NCI-H748 treated with DMSO at 0.1 percent for 48 hours (cell line): ENCODE measurements around the gene CMIP.

Source experiments
- DNase-seq: peaks from one replicate; lab custom pipeline; 2025; lab: John Stamatoyannopoulos, UW

Gene CMIP

DNA sequence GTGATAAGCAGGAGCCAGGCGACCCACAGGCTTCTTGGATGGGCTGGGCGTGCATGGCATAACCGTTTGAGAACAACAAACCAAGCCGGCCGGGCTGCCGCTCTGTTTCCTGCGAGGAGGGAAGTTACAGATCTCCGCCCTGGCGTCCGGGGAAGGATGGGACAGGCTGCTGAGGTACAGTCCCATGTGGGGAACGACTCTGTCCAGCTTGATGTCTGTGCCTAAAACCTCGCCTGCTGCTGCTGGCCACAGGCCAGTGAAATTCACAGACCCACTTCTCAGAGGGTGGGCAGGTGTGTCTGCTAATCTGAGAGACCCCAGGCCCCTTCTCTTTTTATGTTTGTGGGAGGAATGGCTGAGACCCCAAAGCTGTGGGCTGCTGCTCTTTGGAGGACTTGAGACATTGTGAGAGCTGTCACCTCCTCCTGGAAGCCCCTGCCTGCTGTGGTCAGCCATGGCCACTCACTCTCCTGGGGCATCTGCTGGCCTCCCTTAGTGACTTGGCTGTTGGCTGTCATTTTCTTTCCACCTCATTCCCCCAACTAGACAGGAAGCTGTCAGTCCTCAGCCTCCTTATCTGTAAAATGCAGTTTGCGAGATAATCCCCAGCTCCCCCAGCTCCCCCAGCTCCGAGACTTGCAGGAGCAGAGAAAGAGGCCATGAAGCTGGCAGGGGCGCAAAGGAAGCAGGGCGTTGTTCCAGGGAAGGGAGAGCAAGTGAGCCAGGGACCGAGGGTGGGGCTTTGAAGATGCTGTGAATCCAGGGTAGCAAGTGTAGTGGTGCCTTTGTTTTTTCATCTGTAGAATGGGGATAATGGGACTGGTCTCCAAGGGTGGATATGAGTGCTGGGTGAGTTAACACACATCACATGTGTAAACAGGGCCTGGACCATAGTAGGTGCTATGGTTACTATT, 51.0 kb downstream of the CMIP start:
- DNase-seq = no peak

DNA sequence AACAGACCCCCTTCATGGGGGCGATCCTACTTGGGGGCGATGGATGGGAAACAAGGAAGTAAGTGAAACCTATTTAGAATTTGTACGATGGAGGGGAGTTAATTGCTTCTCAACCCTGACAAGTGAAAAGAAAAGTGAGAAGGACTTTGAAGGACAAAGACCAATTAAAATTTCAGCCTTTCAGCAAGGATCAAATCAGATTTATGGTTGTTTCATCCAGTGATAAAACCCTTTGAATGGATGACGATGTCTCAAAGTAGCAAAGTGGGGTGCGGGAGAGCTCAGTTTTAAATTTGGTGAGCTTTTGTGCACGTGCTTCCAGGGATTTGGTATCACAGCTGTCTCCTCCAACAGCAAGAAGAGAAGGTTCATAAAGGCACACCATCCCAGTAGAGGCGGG, 51.7 kb downstream of the CMIP start:
- no peak for DNase-seq

DNA sequence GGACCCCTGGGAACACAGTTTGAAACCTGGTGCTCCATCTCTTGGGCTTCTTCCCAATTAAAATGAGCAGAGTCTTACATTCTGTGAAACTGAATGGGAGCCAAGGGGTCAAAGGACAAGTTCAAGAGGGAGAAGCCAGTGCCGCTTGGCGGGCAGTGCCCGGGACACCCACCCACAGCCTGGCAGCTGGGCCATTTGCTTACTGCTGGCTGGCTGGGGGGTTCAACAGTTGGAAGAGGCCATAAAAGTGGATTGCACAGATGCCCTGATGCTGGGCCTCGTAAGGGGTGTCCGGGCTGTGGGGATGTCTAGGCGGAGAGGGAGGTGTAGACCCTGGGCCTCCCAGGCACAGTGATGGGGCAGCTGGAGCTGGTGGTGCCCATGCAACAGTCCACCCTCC, 52.1 kb downstream of the CMIP start:
- DNase-seq = no peak

DNA sequence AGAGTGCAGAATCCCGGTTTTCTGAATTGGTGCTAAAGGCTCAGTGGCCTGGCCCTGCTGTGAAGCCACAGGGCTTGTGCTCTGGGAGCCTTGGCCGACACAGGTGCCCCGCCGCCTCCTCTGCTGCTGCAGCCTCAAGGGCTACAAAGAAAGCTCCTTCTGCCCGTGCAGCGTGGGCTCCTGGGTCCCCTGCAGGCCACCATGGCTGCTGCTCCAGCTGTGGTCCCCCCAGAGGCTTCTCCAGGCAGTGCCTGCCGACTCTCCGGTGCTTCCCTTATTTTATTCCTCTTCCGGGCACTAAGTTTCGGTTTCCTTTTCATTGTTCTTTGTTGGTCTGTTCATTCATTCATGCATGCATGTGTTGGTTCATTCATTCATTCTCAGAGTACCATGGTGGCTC, 53.1 kb downstream of the CMIP start:
- DNase-seq = no peak

DNA sequence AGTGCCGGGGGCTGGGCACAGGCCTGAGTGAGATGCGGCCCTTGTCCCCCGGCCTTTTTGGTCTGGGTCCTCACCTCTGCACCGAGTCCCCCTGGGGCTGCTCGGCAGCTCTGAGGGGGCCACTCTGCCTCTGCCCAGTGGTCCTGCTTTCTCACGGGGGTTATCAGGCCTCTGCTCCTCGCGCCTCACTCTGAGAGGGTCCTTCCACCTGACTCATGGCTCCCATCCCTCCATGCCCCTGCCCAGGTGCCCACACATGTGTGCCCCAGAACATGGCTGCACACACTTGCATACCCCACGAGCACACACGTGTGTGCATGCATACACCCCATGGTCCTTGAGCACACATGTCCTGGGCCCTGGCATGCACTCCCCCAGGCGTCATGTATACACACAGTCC, 53.7 kb downstream of the CMIP start:
- no peak for DNase-seq

DNA sequence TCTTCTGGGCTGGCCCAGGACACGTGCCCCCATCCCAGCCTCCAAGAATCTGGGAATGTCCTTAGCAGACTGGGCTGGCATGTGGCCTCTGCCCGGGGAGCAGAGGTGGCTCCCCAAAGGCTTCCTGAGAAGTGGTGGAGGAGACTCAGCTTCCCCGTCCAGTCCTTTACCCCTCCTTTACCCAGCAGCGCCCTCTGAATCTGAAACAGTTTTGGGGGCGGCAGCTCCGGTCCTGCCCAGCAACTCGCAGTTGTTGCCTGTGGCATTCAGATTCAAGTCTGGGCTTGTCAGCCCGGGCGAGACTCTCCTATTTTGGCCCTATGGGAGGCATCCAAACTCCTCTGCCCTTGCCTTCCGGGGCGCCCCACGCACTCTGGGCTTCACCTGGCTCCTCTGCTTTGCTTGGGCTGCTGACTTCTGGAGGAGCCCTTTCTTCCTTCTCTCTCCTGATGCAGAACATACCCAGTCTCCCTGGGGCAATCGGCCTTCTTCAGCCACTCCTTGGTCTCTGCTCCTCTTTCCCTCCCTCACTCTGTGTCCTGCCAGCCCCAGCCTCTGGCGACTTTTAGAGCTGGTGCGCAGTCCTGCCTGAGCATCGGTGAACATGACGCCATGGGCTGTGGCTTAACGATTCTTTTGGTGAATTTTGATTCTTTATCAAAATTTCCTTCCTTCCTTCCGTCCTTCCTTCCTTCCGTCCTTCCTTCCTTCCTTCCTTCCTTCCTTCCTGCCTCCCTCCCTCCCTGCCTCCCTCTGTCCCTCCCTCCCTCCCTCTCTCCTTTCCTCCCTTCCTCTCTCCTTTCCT, 55.2 kb downstream of the CMIP start:
- no peak for DNase-seq

DNA sequence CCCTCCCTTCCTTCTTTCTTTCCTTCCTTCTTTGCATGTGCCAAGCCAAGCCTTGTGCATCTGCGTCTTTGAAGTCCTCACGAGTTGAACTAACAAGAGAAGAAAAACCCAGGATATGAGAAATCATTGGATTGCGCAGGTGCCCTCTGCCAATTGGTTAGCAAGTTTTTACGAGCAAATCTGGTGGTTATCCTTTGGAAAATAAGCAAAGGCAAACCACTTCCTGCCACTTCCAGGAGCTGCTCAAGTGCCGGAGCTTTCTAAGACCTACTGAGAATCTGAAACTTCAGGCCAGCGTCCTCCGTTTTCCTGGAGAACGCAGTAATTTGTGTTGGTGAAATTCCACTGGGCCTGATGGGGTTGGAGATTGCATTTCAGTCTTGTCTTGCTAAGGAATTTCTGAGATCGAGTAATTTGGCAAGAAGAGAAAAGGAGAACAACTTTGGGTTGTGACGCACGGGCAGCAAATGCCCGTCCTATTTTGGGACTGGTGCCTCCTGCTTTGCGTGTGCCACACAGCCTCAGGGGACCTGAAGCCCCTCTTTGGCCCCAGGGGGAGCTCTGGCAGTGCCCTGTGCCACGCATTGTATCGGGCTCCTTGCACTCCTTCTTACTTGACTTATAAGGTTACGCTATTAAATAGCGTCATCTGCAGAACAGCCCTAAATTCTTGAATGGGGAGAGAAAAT, 56.4 kb downstream of the CMIP start:
- DNase-seq = no peak

DNA sequence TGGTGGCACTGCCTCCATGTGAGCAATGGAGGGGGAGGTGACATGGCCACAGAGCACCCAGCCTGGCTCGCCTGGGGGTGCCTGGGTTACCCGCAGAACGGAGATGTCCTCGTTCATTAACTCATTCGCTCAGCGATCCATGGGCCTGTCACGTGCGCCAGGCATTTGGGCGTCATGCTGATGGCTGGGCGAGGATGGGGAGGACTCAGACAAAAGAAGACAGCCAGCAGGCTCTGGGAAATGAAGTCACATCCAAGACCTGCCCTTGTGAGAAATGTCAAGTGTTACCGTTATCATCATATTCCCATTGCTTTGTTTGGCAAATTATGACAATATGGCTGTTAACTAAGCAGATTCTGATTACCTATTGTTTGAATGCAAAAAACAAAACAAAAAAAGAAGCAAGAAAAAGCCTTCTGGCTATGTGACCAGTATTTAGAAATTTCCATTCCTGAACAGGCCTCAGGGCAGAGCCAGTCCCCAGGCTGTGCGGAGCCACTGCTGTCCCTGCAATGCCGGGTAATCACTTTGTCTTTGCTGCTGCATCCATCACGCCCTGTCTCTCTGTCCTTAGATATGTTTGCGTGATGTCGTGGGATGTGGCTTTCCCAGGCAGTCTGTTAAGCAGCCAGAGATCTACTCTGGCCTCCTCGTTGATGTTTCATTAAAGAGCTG, 57.9 kb downstream of the CMIP start:
- DNase-seq = no peak

DNA sequence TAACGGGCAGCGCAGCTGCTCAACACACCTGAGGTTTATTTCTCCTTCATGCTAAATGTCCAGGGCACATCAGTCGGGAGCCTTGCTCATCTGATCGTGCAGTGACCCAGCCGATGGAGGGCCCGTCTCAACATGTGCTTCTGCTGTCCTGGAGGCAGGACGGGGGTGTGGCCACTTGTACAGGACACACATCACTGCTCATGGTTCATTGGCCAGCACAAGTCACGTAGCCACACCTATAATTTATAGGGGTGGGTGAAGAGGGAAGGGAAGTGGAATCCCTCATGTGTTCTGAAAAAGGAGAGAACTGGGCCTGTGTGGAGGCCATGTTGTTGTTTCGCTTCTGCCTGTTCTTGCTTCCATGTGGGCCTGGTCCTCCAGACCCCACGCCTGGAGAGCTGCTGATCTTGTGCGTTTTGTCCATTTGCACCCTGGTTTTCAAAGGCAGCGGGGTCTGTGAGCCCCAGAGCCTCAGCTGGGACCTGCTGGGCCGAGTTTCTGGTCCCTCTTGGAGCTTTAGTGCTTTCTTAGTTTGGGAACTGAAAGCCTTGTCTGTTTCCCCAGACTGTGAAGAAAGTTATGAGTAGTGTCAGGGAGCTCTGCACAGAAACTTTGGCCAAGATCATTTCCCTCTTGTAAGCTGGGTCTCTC, 60.5 kb downstream of the CMIP start:
- no peak for DNase-seq

DNA sequence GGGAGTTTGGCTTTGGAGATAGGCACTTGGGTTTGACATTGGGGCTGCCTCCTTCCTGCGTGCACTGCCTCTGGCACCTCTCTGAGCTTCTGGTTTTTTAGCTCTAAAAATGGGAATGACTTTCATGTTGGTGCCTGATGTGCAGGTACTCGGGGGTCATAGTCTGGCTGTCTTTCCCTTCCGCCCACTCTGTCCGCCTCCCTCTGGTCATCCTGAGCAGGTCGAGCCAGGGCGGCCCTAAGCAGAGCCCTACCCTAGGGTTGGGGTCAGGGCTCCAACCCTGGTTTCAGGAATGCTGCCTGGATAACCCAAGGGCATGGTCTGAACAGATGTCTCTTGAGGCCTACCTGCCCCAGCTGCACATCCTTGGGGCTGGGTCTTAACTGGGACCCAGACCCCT, 64.8 kb downstream of the CMIP start:
- no peak for DNase-seq

DNA sequence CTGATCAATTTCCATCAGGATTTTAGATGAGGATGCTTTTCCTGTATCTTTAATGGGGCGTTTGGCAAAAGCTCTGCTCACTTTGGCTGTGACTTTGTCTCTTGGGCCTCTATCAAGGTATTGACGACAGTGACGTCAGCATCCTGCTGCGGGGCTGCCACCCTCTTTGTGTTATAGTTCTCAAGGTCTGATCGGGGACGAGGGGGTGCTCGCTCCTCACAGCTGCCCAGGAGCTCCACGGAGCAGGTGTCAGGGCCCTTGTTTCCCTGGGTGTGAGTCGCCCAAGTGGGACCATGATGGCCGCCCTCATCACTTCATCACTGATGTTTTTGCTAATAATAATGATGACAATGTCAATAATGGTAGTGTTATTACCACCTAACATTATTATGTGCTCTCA, 65.4 kb downstream of the CMIP start:
- no peak for DNase-seq

DNA sequence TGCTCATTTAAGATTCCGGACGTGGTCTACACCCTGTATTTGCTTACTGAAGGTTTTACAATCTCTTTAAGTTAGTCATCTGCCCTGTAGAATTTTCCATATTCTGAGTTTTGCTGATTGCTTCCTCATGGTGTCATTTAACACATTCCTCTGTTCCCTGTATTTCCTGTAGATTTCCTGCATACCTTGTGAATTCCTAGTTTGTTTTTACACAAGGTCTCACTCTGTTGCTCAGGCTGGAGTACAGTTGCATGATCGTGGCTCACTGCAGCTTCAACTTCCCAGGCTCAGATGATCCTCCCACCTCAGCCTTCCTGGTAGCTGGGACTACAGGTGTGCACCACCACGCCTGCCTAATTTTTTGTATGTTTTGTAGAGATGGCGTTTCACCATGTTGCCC, 66.8 kb downstream of the CMIP start:
- no peak for DNase-seq

DNA sequence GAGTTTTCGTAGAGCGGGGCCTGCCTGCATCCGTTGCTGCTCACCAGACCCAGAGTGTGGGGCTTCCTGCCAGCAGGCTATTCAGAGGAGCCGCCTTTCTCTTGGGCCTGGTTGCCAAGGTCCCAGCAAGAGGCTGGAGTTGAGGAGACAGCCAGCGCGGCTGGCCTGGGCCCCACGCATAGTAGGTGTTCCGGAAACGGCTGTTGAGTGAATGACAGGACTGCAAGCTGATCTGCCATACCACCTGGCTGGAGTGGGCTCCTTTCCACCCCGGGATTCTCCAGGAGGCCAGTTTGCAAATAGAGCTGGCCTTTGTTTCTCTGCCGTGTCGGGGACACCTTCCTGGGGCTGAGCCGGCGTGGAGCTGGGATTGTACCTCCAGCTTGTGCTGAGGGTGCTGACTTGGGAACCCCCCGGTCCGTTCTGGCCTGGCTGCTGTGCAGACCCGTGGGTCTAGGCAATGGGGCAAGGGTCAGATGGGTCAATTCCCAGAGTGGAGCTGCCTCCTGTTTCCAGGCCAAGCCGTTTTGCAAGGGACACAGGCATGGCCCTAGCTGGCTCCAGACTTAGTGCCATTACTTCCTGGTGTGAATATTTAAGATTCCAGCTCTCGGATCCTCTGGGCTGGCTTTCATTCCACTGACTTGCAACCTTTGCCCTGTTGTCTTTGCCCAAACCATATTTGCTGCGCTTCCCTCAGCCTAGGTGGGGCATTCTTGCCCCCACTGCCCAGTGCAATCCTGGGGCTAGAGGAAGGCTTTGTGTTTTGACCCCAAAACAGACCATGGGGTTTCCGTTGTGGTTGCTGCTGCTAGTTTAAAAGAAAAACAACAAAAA, 68.8 kb downstream of the CMIP start:
- DNase-seq = no peak

DNA sequence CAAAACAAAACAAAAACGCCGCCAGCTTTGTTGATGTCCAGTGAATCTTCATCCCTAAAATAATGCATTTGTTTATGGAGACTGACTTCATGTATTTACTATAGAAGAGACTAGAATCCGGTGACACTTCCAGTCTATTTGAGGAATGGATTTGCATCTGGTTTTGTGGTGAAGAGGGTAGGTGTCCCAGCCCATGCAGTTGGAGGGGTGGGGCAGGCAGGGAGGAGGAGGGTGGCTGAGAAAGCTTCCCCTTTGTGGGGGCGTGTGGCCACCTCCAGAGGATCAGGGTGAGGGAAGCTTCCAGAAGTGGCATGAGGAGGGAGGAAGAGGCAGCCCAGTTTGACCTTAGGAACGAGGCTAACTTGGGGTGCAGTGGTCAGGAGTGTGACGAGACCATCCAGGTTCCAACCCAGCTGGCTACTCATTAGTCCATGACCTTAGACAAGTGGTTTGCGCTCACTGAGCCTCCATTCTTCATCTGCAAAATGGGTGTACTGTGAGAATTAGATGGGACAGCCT, 69.5 kb downstream of the CMIP start:
- no peak for DNase-seq

DNA sequence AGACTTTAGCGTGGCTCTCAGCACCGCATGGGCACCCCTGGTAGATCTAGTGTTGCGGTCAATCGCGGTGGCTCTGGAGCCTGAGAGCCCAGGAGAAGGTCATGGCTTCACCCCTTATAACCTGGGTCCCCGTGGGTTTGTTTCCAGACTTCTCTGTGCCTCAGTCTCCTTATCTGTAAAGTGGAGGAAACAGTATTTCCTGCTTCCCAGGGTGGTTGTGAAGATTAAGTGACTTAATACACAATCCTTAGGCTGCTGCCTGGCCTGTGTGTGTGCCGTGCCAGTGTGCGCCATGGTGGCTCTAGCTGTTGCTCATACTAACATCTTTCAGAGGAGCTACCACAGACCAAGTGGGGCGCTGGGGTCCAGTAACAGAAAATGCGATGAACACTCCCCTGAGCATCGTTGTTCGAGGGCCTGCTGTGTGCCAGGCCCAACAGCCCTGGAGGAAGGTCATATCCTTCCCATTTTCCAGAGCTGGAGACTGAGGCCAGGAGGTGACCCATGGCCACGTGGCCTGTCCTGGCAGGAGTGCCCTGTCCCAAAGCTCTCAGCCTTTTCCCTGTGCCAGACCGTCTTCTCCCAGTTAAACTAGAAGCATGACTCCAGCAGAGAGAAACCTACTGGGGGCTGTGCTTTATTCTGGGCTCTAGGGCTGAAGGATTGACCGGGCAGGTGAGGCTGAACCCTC, 70.1 kb downstream of the CMIP start:
- DNase-seq = no peak

DNA sequence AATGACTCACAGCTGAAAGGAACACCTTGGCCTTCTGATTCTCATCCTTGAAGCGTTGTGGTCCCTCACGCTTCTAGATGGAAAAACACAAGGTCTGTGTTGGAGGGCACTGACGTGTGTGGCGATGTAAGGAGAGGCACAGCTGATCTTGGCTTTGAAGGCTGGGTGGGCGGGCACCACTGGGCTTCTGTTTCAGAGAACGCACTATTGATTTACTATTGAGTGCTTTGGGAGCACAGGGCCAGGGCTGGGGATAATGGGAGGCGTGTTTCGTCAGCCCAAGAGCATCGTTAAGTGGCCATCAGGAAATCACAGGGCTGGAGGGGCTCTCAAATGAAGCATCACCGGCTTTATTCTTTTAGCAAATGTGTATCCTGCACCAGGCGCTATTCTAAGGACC, 70.7 kb downstream of the CMIP start:
- peak; percentile 5 for DNase-seq

DNA sequence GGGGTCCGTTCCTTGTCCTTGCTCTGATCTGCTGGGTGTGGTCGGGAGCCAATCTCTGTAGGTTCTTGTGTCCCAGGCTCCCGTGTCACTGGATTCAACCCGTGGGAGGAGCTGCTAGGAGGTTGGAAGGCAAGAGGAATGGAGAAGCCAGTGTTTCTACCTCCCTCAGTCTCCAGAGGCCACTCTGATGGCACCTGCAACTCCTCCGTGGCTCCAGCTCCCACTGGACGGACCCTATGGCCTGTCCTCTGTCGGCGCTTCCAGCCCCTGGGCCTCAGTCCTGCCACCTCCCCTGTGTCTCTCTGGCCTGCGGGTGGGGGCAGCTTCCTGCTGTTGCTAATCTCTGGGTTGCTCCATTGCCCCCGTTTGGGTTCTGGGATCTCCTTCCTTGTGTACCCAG, 71.1 kb downstream of the CMIP start:
- no peak for DNase-seq

DNA sequence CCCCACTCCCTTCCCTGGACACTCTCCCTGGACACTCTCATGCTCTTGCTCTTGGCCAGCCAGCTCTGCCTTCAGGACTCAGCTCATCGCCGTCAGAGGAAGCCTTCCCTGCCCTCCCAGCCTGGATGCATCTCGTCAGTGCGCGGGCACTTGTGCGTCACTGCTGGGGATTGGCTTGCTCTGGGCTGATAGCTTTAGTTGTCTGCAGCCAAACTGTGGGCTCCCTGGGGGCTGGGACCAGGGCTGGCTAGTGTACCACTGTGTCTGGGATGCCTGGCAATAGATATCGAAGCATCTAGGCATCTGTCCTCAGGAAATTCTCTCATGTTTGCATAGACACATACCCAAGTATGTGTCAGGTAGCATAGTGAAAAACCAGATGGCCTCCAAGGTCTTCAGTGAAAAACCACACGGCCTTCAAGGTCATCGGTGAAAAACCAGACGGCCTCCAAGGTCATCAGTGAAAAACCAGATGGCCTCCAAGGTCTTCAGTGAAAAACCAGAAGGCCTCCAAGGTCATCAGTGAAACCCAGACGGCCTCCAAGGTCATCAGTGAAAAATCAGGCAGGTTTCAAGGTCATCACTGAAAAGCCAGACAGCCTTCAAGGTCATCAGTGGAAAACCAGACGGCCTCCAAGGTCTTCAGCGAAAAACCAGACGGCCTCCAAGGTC, 72.0 kb downstream of the CMIP start:
- DNase-seq = no peak

DNA sequence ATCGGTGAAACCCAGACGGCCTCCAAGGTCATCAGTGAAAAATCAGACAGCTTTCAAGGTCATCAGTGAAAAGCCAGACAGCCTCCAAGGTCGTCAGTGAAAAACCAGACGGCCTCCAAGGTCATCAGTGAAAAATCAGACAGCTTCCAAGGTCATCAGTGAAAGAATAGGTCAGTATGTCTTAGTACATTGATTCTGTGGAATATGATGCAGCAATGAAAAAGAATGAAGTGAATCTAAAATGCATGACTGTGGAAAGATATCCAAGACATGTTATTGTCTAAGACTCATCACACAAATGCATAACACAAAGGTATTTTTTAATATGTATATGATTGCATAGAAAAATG, 72.5 kb downstream of the CMIP start:
- no peak for DNase-seq
